GM12872 (cell line): Measurements from ENCODE around the gene HMGXB3.

ENCODE experiments used
- CTCF ChIP-seq: IDR thresholded peaks from 3 replicates; pipeline ENCODE4 v1.5.1; 2011; ENCODE audit warnings: low read depth, mild to moderate bottlenecking, low read length, moderate library complexity; ENCODE audit not compliant: insufficient read depth

The HMGXB3 gene

DNA sequence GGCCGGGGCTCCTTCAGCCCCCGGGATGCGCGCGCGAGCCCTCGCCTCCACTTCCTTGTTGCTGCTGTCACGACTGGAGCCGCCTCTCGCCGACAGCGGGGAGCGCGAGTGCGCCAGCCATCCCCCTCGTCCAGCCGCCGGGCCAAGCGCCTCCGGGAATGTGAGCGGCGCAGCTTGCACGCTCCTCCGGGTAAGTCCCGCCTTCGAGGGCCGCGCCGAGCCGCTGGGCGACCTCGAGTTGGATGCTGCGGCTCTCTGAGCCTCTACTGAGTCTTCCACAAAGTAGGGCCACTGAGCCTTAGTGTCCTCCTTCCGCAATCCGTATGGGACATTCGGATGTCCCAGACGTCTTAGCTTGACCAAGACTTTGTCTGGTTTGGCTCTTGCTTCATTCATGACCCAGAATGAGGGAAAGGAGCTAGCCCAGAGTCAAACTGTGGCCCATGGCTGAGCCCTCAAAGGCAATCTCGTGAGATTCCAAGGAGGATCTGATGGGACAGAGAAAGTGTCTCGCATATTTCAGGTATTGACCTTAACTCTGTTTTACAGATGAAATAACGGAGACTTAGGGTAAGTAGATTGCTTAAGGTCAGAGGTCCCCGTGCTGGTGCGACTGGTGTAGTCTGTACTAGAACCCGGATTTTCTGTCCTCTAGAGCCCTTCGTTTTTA is 586 bp downstream of the HMGXB3 start:
- TF ChIP-seq CTCF = no peak

DNA sequence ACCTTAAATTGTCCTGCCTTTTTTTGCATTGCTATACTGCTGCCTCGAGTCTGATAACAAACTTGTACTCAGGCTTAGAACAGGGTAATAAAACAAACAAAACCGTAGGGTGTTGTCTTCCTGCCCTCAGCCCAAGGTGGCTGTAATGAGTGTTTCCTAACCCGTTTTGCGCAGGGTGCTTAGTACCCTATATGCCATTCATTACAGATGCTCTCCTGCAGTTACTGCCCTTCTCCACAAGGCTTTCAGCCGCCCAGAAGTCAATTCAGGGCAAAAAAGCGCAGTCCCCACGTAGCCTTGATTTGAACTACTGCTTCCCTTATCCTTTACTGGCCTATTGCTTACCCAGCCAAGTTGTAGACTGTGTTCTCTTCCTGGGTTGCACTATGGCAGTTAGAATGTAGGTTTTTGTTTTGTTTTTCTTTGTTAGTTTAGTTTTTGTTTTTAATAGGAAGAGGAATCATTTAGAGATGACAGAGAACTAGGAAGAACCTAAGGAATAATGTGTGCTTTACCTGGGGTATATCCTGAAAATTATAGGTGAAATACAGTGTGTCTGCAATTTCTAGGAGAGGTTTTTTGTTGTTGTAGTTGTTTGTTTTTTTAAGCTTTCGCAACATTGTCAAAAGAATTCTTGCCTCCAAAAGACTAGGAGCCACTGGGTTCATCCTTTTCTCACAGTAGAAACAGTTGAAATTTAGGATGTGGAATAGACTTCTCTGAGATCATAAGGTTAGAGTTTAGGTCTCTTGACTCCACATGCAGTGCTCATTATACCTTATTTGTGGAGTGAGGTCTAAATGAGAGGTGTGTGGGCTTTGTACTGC is 1.3 kb downstream of the HMGXB3 start:
- peak; percentile 80 for TF ChIP-seq CTCF

DNA sequence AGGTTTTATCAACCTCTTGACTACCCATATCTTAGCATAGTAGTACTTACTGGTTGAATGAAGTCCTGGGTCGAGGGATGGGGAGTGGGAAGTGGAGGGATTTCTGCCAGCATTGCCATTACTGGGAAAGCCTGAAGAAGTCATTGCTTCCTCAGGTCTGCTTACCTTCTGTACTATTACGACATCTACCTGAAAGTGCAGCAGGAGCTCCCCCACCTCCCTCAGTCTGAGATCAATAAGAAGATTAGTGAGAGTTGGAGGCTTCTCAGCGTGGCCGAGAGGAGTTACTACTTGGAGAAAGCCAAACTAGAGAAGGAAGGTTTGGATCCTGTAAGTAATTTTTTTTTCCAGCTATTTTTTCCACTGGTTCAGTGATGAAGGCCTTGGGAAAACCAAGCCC is 5.8 kb downstream of the HMGXB3 start:
- TF ChIP-seq CTCF = no peak

DNA sequence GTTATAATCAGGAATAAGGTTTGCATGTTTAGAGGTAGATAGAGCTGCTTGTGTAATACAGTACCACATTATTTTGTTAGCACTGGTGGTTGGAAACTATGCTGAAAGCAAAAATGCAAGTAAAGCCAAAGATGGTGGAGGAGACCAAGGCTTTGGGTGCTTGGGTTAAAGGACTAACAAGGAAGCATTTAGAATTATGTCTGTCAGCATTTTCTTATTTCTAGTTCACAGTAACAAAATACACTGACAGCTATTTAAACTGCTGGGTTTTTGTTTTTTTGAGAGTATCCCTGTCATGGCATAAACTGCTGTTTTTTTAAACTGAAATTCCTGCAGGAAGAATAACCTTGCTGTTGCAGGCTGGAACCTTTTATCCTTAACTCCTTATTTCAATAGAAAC is 6.5 kb downstream of the HMGXB3 start:
- no peak for TF ChIP-seq CTCF

GRCh38 chr5:150009671-150010387 is 9.3 kb downstream of the HMGXB3 start:
- no peak for TF ChIP-seq CTCF

DNA sequence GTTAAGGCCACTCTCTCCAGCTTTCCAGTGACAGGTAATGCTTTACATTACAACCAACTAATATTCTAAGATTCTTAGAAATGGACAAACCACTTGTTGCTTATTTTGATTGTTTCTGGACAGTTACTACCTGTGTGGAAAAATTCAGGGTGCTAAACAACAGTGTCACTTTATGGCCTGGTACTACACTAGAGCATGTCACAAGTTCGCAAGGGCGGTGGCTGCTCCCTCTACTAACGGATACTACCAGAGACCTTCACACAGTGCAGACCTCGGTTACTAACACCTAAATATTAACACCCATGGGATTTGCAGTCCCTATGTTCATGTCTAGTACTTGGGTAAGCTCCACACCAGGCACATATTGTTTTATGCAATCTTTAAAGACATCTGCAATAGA is 13.4 kb downstream of the HMGXB3 start:
- no peak for TF ChIP-seq CTCF

GRCh38 chr5:150014456-150014855 is 13.9 kb downstream of the HMGXB3 start:
- no peak for TF ChIP-seq CTCF
